HG03354 (cell line): Measurements from ENCODE around the gene CDC42EP5.

ENCODE experiments used
- ATAC-seq: cut with Tn5 transposase; IDR thresholded peaks from one replicate; pipeline ENCODE4 v1.9.1; 2021; ENCODE audit warnings: mild to moderate bottlenecking; ENCODE audit not compliant: unreplicated experiment, poor library complexity, severe bottlenecking

CDC42EP5 gene

DNA sequence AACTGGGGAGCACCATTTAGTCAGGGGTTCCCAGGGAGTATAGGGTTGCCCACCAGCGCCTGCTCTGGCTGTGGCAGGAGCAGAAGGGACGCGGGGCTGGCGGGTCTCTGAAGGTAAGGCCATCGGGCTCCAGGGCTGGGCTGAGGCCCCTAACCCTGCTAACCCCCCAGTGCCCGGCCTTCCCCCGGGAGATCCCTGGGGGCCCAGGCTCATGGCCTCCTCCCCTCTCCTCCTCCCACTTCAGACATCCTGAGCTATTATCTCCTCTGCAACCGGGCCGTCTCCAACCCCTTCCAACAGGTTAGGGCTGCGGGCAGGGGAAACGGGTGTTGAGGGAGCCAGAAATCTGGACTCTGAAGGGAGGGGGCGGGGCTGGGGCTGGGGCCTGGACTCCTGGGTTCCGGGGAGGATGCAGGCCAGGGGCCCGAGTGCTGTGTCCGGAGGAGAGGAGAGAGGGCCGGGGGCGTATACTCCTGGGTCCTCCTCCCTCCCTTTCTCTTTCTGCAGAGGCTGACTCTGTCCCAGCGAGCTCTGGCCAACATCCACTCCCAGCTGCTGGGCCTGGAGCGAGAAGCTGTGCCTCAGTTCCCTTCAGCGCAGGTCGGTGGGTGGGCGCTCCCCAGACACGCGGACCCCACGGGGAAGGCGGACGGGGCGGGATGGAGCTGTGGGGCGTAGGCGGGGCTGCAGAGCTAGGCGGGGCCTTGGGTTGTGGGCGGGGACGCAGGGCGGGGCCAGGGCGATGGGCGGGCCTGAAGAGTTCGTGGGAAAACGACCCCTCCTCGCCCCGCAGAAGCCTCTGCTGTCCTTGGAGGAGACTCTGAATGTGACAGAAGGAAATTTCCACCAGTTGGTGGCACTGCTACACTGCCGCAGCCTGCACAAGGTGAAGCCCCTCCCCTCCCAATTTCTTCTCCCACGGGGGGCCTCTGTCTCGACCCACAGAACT, 42.5 kb downstream of the CDC42EP5 start:
- no peak for ATAC-seq

GRCh38 chr19:54429545-54430227, 43.4 kb downstream of the CDC42EP5 start:
- no peak for ATAC-seq

- ATAC-seq = no peak
These were observed 44.0 kb downstream of the CDC42EP5 start for GRCh38 chr19:54429176-54429495.

- no peak for ATAC-seq
These were observed 44.5 kb downstream of the CDC42EP5 start for GRCh38 chr19:54428323-54429175.

DNA sequence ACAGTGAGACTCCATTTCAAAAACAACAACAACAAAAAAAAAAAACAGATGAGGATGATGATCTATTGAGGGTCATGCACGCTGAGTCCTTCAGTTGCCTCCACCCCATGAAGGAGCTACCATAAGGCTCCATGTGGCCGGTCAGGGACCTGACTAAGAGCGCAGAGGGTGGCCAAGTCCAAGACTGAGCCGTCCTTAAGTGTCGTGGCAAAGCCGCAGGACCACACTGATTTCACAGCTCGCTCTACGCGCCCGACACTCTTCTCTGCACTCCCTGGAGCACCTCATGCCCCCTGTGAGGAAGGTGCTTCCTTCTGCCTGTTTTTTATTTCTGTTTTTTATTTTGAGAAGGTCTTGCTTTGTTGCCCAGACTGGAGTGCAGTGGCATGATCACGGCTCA, 45.5 kb downstream of the CDC42EP5 start:
- ATAC-seq = no peak

GRCh38 chr19:54426291-54426931, 46.7 kb downstream of the CDC42EP5 start:
- ATAC-seq = no peak

GRCh38 chr19:54425382-54425723, 47.7 kb downstream of the CDC42EP5 start:
- no peak for ATAC-seq

DNA sequence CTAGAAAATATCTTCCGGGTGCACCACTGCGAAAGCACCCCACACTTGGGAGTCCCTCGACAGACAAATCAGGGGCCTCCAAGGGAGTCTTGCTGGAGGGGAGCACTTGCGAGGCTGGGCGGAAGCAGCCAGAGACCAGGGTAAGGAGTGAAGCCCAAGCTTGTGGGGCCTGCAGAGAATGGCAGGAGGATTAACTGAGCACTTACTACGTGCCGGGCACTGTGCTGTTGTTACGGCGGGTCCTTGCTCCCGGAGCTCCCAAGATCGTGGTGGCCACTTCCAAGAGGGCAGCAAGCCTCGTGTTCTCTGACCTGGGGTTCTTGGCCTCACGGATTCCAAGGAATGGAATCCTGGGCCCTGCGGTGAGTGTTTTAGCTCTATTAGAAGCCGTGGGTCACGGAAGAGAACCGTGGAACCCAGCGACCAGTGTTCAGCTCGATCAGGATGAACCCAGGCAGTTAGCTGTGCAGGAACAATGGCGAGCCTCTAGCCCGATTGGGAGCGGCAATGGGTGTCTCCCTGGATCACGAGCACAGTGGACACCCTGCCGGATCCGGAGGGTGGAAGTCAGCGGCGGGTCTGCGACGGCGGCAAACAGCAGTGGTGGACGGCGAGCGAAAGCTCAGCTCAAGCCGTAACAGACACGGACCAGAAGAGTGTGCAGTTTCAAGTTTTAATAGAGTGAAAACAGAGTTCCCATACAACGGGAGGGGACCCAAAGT, 48.3 kb downstream of the CDC42EP5 start:
- ATAC-seq = no peak

GRCh38 chr19:54424201-54424600, 48.9 kb downstream of the CDC42EP5 start:
- no peak for ATAC-seq

DNA sequence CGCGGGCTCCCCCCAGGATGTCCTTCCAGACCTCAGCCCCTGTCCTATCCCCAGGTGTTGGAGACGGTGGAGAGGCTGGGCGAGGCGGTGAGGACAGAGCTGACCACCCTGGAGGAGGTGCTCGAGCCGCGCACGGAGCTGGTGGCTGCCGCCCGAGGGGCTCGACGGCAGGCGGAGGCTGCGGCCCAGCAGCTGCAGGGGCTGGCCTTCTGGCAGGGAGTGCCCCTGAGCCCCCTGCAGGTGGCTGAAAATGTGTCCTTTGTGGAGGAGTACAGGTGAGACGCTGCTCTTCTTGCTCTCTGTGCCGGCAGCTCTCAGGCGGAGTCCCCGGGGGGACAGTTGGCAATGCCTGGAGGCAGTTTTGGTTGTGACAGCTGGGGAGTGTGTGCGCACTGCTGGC, 51.0 kb downstream of the CDC42EP5 start:
- no peak for ATAC-seq

- no peak for ATAC-seq
These were observed 51.6 kb downstream of the CDC42EP5 start for GRCh38 chr19:54421521-54421920.

DNA sequence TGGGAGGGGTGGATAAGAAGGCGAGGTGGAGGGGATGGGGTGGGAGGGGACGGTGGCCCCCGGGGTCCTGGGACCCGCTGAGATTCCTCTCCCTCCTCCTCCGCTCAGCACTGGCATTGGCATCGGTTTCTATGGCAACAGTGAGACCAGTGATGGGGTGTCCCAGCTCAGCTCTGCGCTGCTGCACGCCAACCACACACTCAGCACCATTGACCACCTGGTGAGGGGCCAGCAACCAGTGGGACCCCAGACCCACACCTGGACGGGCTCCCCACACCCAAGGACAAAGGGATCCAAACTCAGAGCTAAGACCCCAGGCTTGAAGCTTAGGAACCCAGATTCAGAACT, 52.0 kb downstream of the CDC42EP5 start:
- ATAC-seq = no peak

DNA sequence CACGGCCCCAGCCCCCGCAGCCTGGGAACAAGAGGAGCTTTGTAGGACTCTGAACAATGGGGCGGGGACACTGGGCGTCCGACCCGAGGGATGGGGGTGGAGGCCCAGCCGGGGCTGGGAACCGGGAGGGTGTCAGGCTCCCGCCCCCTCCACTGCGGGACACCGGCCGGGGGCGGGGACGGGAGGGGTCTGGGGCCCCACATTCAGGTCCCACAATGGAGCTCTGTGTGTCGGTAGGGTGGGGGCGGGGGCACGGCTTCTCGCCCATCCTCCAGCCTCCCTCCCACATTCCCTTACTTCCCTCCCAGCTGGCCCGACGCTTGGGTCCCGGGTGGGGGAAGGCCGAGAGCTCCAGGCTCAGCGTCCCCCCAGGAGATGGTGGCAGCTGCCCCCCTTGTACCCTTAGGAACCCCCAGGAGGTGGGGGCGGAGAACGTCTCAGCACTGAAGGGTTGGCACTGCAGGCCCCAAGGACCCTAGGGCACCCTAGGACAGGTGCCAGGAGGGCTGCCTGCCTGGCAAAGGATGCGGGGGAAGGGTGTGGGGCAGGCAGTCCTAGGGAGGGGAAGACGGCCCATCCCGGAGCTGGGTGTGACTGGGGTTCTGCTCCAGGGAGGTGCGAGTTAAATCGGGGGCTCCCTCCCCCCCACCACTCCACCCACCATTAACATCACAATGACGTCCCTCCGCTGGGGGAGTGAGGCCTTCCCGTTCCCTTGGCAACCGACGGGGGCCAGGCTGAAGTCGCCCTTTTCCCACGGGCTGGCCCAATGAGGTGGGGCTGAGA, 52.5 kb downstream of the CDC42EP5 start:
- no peak for ATAC-seq

DNA sequence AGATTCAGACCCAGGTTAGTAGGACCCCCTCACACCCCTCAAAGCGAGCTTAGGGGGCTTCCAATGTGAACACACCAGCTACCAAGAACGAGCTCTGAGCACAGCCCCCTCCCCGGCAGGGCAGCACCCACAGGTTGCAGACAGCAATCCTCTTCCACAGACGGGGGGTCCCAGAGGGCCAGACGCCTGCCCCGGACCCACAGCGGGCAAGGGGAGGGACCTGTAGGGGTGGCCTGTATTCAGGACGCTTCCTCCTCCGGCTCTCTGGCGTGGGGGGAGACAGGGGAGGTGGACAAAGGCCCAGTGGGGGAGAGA, 53.1 kb downstream of the CDC42EP5 start:
- ATAC-seq = no peak

DNA sequence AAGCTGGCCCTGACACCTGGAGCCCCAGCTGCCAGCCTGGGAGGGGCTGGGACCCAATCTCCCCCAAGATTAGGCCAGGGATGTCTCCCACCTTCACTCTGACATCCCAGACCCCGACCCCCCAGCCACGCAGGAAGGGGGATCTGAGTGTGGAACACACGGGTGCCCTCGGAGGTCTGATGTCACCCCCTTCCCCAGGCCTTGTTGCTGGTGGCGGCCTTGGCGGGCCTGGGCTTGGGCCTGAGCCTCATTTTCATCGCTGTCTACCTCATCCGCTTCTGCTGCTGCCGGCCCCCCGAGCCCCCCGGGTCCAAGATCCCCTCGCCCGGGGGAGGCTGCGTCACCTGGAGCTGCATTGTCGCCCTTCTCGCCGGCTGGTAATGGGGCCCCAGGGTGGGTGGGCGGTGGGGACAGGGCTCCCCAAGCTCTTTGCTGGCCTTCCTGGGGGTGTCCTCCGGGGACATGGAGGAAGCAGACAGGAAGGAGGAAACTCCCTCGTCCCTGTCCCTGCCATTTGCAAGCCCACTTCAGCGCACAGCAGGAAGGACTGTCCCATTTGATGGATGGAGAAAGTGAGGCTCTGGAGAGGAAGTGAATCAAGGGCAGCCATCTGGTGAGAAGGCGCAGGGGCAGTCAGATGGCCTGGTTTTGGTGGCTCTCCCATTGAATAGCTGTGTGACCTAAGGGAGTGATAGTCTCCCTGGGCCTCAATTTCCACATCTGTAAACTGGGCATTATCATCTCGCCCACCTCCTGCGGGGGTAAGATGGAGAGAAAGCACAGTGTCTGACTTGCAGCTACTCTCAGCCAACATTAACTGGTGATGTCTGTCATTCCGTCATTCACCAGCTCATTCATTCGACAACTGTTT, 53.9 kb downstream of the CDC42EP5 start:
- no peak for ATAC-seq

GRCh38 chr19:54418030-54418929, 54.8 kb downstream of the CDC42EP5 start:
- ATAC-seq = no peak
